Astrocyte (in vitro differentiated cells and primary cell): ENCODE data around the gene DOCK6. TPM values are rescaled to one million over a fixed set of nuclear protein-coding genes. Genes with fewer than 3 reads are reported as not detected.

Experiments
- DNase-seq: peaks from one replicate; pipeline ENCODE4 v3.0.0-alpha.2; 2010; ENCODE audit warnings: low read depth
- FAIRE-seq: peaks from 2 replicates; lab custom pipeline; 2011; peaks lifted over from hg19 to GRCh38; lab: Jason Lieb, UNC
- H2AFZ ChIP-seq: 2 replicates; pipeline ENCODE4 v1.6.0; 2012; ENCODE audit warnings: low read depth, low read length, inconsistent platforms
- H3K27ac ChIP-seq: 2 replicates; pipeline ENCODE4 v1.5.1; 2011; ENCODE audit warnings: low read depth, low read length, inconsistent platforms
- H3K27me3 ChIP-seq: 2 replicates; pipeline ENCODE4 v1.6.0; 2011; ENCODE audit warnings: low read length, inconsistent platforms; ENCODE audit not compliant: insufficient read depth
- H3K36me3 ChIP-seq: 2 replicates; pipeline ENCODE4 v1.5.1; 2011; ENCODE audit warnings: low read length, inconsistent platforms; ENCODE audit not compliant: insufficient read depth
- H3K4me1 ChIP-seq: 2 replicates; pipeline ENCODE4 v1.5.1; 2011; ENCODE audit warnings: low read length, inconsistent platforms; ENCODE audit not compliant: insufficient read depth
- H3K4me2 ChIP-seq: 2 replicates; pipeline ENCODE4 v1.6.0; 2012; ENCODE audit warnings: low read length, inconsistent platforms
- H3K4me3 ChIP-seq: 2 replicates; pipeline ENCODE4 v1.5.1; 2011; ENCODE audit warnings: low read depth, mild to moderate bottlenecking, low read length, inconsistent platforms; ENCODE audit not compliant: insufficient read depth
- H3K79me2 ChIP-seq: 2 replicates; pipeline ENCODE4 v1.6.0; 2012; ENCODE audit warnings: mild to moderate bottlenecking, low read length, inconsistent platforms; ENCODE audit not compliant: insufficient read depth
- H3K9ac ChIP-seq: 2 replicates; pipeline ENCODE4 v1.6.0; 2012; ENCODE audit warnings: mild to moderate bottlenecking, low read length, inconsistent platforms
- H3K9me3 ChIP-seq: 2 replicates; pipeline ENCODE4 v1.5.1; 2012; ENCODE audit warnings: low read depth, mild to moderate bottlenecking, low read length, inconsistent platforms; ENCODE audit not compliant: insufficient read depth
- H4K20me1 ChIP-seq: 2 replicates; pipeline ENCODE4 v1.6.0; 2012; ENCODE audit warnings: low read length, inconsistent platforms; ENCODE audit not compliant: insufficient read depth
- H3K27ac Mint-ChIP-seq: one replicate; pipeline ENCODE4 v1.8.0; 2021; ENCODE audit warnings: mild to moderate bottlenecking, mixed read lengths; ENCODE audit not compliant: unreplicated experiment
- H3K27me3 Mint-ChIP-seq: one replicate; pipeline ENCODE4 v1.8.0; 2021; ENCODE audit warnings: low read depth, mixed read lengths; ENCODE audit not compliant: unreplicated experiment
- H3K36me3 Mint-ChIP-seq: one replicate; pipeline ENCODE4 v1.8.0; 2021; ENCODE audit warnings: low read depth, mixed read lengths; ENCODE audit not compliant: unreplicated experiment
- H3K4me1 Mint-ChIP-seq: one replicate; pipeline ENCODE4 v1.8.0; 2021; ENCODE audit warnings: low read depth, mixed read lengths; ENCODE audit not compliant: unreplicated experiment
- H3K4me3 Mint-ChIP-seq: one replicate; pipeline ENCODE4 v1.8.0; 2021; ENCODE audit warnings: mild to moderate bottlenecking, moderate library complexity, mixed read lengths; ENCODE audit not compliant: unreplicated experiment
- H3K9me3 Mint-ChIP-seq: one replicate; pipeline ENCODE4 v1.8.0; 2021; ENCODE audit warnings: mild to moderate bottlenecking, mixed read lengths; ENCODE audit not compliant: unreplicated experiment
- CTCF ChIP-seq: IDR thresholded peaks from 2 replicates; pipeline ENCODE4 v1.5.1; 2011; ENCODE audit warnings: low read depth, mild to moderate bottlenecking, inconsistent platforms, low read length, moderate library complexity; ENCODE audit not compliant: insufficient read depth
- EZH2 ChIP-seq: IDR thresholded peaks from 2 replicates; pipeline ENCODE4 v1.6.1; 2012; ENCODE audit warnings: mild to moderate bottlenecking, low read length, inconsistent platforms; ENCODE audit not compliant: insufficient read depth
- total RNA-seq: library from RNA; stranded (reverse); gene quantifications from 2 replicates; pipeline ENCODE4 v1.2.1, GENCODE V29; 2021

The DOCK6 gene
- total RNA-seq, 1 donor from 2014 or later, result 38.3 TPM

GRCh38 chr19:11204943-11205349 is 57.4 kb downstream of the DOCK6 start:
- peak overlapping the region; percentile 20 for H3K4me3 Mint-ChIP-seq
- no peaks in the 10 kb centered on the region for H3K27me3 Mint-ChIP-seq
- H3K9me3 Mint-ChIP-seq, result no peaks in the 10 kb centered on the region
- Histone ChIP-seq H4K20me1 (peaks cover 9% of the 10 kb centered on the region), H3K9ac (no peak overlapping the region), H3K9me3 (no peaks in the 10 kb centered on the region), H3K27me3 (no peaks in the 10 kb centered on the region), H3K4me3 (no peak overlapping the region), H3K4me1 (peaks cover 13% of the 10 kb centered on the region), H2AFZ (no peak overlapping the region), H3K36me3 (no peaks in the 10 kb centered on the region), H3K4me2 (no peak overlapping the region), H3K27ac (no peak overlapping the region), H3K79me2 (no peaks in the 10 kb centered on the region)
- FAIRE-seq (no peak), DNase-seq (no peak)
- H3K36me3 Mint-ChIP-seq, result peaks cover 7% of the 10 kb centered on the region
- peak overlapping the region; percentile 26 for H3K27ac Mint-ChIP-seq
- TF ChIP-seq CTCF (no peak), EZH2 (no peak)
- peaks cover 6% of the 10 kb centered on the region for H3K4me1 Mint-ChIP-seq

GRCh38 chr19:11204076-11204602 is 58.2 kb downstream of the DOCK6 start:
- Histone ChIP-seq H3K9ac (no peak overlapping the region), H3K27me3 (no peaks in the 10 kb centered on the region), H3K27ac (no peak overlapping the region), H3K79me2 (no peaks in the 10 kb centered on the region), H2AFZ (no peak overlapping the region), H3K4me1 (peaks cover 13% of the 10 kb centered on the region), H3K4me3 (no peak overlapping the region), H3K4me2 (no peak overlapping the region), H3K36me3 (no peaks in the 10 kb centered on the region), H3K9me3 (no peaks in the 10 kb centered on the region), H4K20me1 (peaks cover 4% of the 10 kb centered on the region)
- DNase-seq, result no peak
- Mint-ChIP-seq H3K9me3 (no peaks in the 10 kb centered on the region), H3K4me1 (peaks cover 6% of the 10 kb centered on the region), H3K4me3 (peak overlapping the region; percentile 50), H3K36me3 (peaks cover 8% of the 10 kb centered on the region), H3K27ac (no peak overlapping the region), H3K27me3 (no peaks in the 10 kb centered on the region)
- TF ChIP-seq CTCF (no peak), EZH2 (no peak)
- no peak for FAIRE-seq
